ENCODE data around the gene KCTD11. TPM values are rescaled to one million over a fixed set of nuclear protein-coding genes. Genes with fewer than 3 reads are reported as not detected.

The KCTD11 gene
- total RNA-seq, 4 donors from 2014 or later, result 6.6 to 20.4 (median 18.7) TPM

DNA sequence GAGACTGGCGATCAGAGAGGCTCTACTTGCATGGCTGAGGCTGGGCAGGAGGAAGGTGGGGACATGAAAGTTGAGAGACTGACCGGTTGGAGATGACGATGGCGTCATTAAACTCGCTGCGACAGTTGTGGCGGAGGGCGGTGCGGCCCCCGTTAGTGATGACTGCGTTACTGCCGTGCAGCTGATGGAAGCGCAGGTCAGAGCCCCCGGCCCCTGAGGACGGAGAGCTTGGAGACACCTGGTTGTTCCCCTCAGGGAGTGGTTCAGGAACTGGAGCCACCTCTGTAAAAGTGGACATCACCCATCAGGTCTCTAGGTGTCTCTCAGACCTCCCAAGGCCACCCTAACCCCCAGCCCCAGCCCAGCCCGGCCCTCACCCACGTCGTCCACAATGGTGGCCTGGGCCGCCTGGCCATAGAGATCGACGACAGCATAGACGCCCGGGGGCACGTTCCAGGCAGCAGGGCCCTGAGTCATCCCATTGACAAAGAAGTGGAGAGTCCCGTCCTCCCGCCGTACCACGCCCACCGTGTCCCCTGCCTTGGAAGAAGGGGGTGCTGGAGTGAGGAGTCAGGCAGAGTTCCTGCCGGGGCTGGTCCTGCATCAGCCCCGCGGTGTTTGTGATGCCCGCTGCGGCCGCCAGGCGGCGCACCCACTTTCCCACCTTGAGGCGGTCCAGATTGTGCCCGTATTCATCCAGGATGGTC lies 28.1 kb upstream of the KCTD11 start:
- Histone ChIP-seq H3K27me3 (no peaks in the 10 kb centered on the region), H3K9me3 (no peaks in the 10 kb centered on the region), H3K4me3 (replicated peaks in 1 of 3) (no peak overlapping the region), H3K4me1 (peaks cover 0 to 8% of the 10 kb centered on the region in 2 donors), H3K27ac (no peak overlapping the region), H3K36me3 (peaks cover 46 to 49% of the 10 kb centered on the region in 2 donors)
- peak; percentile 35 to 46 for DNase-seq
- no peak for TF ChIP-seq POLR2A (IDR thresholded peaks at IDR 0.05)
- TF ChIP-seq, protein P1, sequence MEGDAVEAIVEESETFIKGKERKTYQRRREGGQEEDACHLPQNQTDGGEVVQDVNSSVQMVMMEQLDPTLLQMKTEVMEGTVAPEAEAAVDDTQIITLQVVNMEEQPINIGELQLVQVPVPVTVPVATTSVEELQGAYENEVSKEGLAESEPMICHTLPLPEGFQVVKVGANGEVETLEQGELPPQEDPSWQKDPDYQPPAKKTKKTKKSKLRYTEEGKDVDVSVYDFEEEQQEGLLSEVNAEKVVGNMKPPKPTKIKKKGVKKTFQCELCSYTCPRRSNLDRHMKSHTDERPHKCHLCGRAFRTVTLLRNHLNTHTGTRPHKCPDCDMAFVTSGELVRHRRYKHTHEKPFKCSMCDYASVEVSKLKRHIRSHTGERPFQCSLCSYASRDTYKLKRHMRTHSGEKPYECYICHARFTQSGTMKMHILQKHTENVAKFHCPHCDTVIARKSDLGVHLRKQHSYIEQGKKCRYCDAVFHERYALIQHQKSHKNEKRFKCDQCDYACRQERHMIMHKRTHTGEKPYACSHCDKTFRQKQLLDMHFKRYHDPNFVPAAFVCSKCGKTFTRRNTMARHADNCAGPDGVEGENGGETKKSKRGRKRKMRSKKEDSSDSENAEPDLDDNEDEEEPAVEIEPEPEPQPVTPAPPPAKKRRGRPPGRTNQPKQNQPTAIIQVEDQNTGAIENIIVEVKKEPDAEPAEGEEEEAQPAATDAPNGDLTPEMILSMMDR (IDR thresholded peaks at IDR 0.05), result peak in 5 of 6 experiments; percentile 41 to 58 (median 48)
- WGBS, 2 donors, result 69 to 72% methylated on average over 30 to 37 of the region's 39 CpGs
- intact Hi-C loops (cut with DNase I), result no loop called here

DNA sequence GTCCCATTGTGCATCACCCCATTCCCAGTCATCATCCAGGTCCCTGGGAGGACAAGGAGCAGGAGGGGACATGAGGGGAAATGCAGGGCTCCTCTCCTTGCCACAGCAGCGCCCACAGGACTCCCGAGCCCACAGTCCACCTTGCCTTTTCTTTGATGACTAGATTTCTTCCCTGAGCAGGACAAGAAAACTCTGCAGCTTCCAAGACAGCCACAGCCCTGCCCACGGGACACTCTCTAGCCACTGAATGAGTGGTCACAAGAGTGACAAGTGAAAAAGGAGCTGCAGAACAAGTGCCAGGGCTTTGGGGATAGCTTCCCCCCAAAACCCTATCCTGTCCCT lies 27.6 kb upstream of the KCTD11 start:
- Histone ChIP-seq H3K9me3 (no peaks in the 10 kb centered on the region), H3K4me3 (replicated peaks in 1 of 3) (no peak overlapping the region), H3K27me3 (no peaks in the 10 kb centered on the region), H3K27ac (no peak overlapping the region), H3K36me3 (peaks cover 44 to 48% of the 10 kb centered on the region in 2 donors), H3K4me1 (peaks cover 0 to 8% of the 10 kb centered on the region in 2 donors)
- TF ChIP-seq POLR2A (IDR thresholded peaks at IDR 0.05), result no peak
- TF ChIP-seq, protein P1 (IDR thresholded peaks at IDR 0.05), result peak in 2 of 6 experiments; percentile 0 to 3
- intact Hi-C loops (cut with DNase I), result no loop called here
- WGBS, 2 donors, result 86 to 88% methylated on average over 3 of the region's 3 CpGs
- DNase-seq, result no peak

DNA sequence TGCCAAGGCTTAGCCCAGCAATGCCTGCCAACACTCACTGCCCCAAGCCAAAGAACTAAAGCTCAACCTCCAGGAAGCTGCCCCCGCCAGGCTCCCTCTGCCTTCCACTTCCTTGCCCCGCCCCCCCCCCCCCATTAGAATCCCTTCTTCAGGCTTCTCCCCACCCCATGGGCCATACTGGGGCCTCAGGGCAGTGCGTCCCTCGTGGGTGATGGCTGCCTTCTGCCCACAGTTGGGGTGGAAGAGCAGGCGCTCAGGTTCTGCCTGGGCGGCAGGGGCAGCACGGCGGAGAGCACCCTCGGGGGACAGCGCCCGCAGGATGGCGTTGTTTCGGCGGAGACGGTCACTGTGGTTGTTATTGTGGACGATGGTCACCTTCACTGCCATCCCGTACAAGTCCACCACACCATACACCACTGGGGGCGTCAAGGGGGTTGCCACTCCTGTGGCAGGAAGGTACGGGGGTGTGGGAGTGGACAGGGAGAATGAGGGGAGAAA lies 26.9 kb upstream of the KCTD11 start:
- Histone ChIP-seq H3K36me3 (peaks cover 44 to 46% of the 10 kb centered on the region in 2 donors), H3K27ac (no peak overlapping the region), H3K4me1 (peaks cover 0 to 9% of the 10 kb centered on the region in 2 donors), H3K9me3 (no peaks in the 10 kb centered on the region), H3K4me3 (replicated peaks in 1 of 3) (no peak overlapping the region), H3K27me3 (no peaks in the 10 kb centered on the region)
- DNase-seq, result no peak
- intact Hi-C loops (cut with DNase I), result no loop called here
- TF ChIP-seq POLR2A (IDR thresholded peaks at IDR 0.05), result no peak
- TF ChIP-seq, protein P1 (IDR thresholded peaks at IDR 0.05), result no peak
- WGBS, 2 donors, result 93 to 94% methylated on average over 14 to 19 of the region's 19 CpGs

DNA sequence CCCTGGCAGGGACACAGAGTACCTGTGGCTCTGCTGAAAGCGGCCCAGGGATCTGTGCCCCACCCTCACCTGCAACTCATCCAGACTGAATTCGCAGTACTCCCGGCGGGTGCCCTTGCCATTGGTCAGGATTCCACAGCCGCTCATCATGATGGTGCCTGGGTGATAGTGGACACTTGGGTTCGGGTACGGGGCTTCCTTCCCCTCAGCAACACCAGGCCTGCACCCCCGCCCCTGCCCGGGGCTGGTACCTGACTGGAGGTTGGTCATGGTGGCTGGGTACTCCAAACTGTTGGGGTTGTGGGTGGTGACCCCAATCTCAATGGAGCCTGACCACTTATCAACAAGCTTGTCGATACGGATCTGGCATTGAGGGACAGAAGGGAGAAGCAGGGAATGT lies 25.8 kb upstream of the KCTD11 start:
- intact Hi-C loops (cut with DNase I), result no loop called here
- TF ChIP-seq, protein P1 (IDR thresholded peaks at IDR 0.05), result no peak
- no peak for TF ChIP-seq POLR2A (IDR thresholded peaks at IDR 0.05)
- no peak for DNase-seq
- Histone ChIP-seq H3K27me3 (no peaks in the 10 kb centered on the region), H3K36me3 (peaks cover 35 to 36% of the 10 kb centered on the region in 2 donors), H3K9me3 (no peaks in the 10 kb centered on the region), H3K4me1 (peaks cover 4 to 15% of the 10 kb centered on the region in 2 donors), H3K27ac (no peak overlapping the region), H3K4me3 (replicated peaks in 1 of 3) (no peak overlapping the region)
- WGBS, 2 donors, result 86 to 87% methylated on average over 3 of the region's 11 CpGs

DNA sequence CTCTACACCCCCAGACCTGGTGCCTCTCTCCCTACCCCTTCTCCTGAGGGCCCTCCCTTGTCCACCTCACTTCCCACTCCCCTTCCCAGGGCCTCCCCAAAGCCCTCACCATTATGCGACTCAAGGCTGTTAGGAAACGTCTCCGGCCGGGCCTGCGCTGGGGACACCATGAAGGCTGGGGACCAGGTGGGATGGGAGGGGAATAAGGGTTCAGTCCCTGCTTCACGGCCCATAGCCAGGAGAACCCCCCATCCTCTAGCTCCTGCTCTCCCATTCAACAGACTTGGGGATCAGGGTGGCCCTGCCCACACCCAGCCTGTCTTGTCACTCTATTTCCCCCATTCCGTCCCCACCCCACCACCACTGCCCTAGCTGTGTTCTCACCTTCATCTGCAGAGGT lies 24.9 kb upstream of the KCTD11 start:
- Histone ChIP-seq H3K4me3 (replicated peaks in 1 of 3) (no peak overlapping the region), H3K4me1 (peaks cover 4 to 15% of the 10 kb centered on the region in 2 donors)
- TF ChIP-seq, protein P1 (IDR thresholded peaks at IDR 0.05), result no peak
- no peak for TF ChIP-seq POLR2A (IDR thresholded peaks at IDR 0.05)

More for the DNA sequence above, 24.9 kb upstream of the KCTD11 start:
- no peak overlapping the region for H3K27ac ChIP-seq
- H3K36me3 ChIP-seq, result peaks cover 26 to 27% of the 10 kb centered on the region in 2 donors
- H3K9me3 ChIP-seq, result no peaks in the 10 kb centered on the region
- WGBS, 2 donors, result 90 to 97% methylated on average over 7 of the region's 7 CpGs
- no peaks in the 10 kb centered on the region for H3K27me3 ChIP-seq
- DNase-seq, result no peak
- intact Hi-C loops (cut with DNase I), result no loop called here

Data from thyroid gland (tissue), 4 donors.